Hematopoietic multipotent progenitor cell treated with erythropoietin and hydrocortisone succinate and interleukin-3 and kit ligand, for 17 days (in vitro differentiated cells): ENCODE data around the gene CCL25.
"Not testable (repeated sequence)": the region's sequence is repeated elsewhere in the genome, so short reads cannot be mapped to it uniquely, and the experiment has no call there.

Experiments used
- DNase-seq: peaks from one replicate; pipeline ENCODE4 v3.0.0-alpha.2; 2015; ENCODE audit warnings: low spot score

CCL25 gene

DNA sequence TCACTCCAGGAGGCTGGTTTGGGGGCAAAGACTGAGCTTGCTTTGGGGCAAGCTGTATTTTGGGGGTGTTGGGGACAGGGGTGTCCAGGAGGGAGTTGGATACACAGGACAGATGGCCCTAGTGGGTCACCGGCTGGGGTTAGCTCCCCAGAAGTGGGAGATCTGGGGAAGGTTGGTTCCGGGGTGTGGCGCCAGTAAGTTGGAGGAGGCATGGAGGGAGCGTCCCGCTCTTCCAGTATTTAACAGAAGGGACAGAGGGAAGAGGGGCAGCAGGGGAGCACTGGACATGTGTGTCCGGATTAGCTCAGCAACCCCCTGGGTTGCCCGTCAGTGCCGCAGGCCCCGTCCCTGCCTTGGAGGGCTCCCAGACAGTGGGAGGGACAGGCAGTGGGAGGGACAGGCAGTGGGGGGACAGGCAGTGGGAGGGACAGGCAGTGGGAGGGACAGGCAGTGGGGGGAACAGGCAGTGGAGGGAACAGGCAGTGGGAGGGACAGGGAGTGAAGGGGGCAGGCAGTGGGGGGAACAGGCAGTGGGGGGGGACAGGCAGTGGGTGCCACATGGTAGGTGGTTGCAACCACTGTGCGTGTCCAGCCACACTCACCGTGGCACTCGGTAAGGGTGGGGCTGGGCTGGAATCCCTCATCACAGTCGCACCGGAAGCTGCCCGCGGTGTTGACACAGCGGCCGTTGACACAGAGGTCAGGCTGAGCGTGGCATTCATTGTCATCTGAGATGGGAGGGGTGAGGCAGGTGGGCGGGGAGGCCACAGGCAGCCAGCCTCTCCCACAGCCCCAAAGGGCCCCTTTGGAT lies 33.2 kb downstream of the CCL25 start:
- DNase-seq = no peak

DNA sequence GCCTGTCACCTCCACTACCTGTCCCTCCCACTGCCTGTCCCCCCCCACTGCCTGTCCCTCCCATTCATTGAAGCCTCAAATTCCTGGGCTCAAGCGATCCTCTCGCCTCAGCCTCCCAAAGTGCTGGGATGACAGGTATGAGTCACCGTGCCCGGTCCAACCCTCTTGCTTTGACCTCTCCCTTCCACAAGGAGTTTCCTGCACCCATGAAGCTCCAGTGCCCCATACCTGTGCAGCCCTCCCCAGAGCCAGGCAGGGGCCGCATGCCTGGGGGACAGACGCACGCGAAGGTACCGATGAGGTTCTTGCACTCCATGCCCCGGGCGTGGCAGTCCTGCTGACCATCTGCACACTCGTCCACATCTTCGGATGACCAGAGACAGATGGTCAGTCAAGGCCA lies 34.3 kb downstream of the CCL25 start:
- DNase-seq = no peak

- no peak for DNase-seq
These were observed 35.3 kb downstream of the CCL25 start for GRCh38 chr19:8087876-8088275.

- no peak for DNase-seq
These were observed 36.4 kb downstream of the CCL25 start for GRCh38 chr19:8088752-8089663.

GRCh38 chr19:8089664-8090601 lies 37.4 kb downstream of the CCL25 start:
- DNase-seq = no peak

DNA sequence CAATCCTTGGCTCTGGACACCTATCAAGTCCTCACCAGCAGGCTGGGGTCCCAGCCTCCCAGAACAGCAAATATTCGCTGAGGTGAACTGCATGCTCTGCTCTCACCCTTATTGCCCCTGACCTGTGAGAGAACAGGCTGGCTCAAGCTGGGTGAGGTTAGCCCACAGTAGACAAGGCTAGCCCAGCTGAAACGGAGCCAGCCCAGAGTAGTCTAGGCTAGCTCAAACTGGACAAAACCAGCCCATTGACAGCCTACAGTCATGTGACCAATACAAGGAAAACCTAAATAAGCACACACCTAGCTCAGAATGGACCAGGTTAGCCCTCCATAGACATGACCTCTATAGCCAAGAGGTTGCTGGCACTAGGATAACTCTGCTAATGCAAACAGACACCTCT lies 38.4 kb downstream of the CCL25 start:
- no peak for DNase-seq

- DNase-seq = no peak
These were observed 41.2 kb downstream of the CCL25 start for GRCh38 chr19:8093740-8094139.

GRCh38 chr19:8094336-8094735 lies 41.8 kb downstream of the CCL25 start:
- no peak for DNase-seq

DNA sequence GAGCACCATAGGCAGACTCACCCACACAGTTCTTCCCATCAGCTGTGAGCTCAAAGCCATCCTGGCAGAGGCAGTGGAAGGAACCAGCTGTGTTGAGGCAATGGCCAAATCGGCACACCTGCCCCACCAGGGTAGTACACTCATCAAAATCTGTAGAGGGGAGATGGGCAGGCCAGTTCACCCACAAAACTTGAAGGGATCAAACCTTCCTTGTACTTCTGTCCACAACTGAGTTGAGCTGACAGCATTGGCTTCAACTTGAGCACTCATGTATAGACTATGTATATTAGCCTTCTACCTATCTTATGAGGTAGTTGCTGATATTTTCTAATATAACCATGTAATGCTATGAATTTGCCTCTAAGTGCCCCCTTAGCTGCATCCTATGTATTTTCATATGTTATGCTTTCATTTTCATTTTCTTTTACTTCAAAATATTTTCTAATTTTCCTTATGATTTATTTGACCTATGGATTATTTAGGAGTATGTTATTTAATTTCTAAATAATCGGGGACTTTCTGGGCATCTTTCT lies 42.9 kb downstream of the CCL25 start:
- no peak for DNase-seq

GRCh38 chr19:8096071-8096470 lies 43.5 kb downstream of the CCL25 start:
- DNase-seq = peak; percentile 32

DNA sequence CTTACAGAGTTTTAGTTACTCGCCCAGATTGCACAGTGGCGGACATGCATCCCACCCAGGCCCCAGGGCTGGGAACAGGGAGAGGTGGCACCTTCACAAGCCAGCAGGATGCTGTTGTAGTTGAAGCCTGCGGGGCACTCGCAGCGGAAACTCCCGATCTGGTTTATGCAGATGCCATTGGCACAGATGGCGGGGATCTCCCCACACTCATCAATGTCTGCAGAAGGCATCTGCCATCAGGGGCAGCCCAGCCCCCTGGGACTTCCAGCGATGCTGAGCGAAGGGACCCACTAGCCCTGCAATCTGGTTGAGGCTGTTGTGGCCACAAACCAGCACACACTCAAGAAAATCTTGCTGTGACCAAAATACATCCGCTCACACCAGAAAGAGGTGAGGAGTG lies 44.6 kb downstream of the CCL25 start:
- DNase-seq = no peak

- no peak for DNase-seq
These were observed 45.4 kb downstream of the CCL25 start for GRCh38 chr19:8097681-8098567.

- DNase-seq = no peak
These were observed 48.8 kb downstream of the CCL25 start for GRCh38 chr19:8101311-8101710.

- not testable (repeated sequence) for DNase-seq
These were observed 49.4 kb downstream of the CCL25 start for GRCh38 chr19:8101910-8102309.

- no peak for DNase-seq
These were observed 52.9 kb downstream of the CCL25 start for GRCh38 chr19:8105471-8105870.

- no peak for DNase-seq
These were observed 54.8 kb downstream of the CCL25 start for GRCh38 chr19:8107301-8107903.

DNA sequence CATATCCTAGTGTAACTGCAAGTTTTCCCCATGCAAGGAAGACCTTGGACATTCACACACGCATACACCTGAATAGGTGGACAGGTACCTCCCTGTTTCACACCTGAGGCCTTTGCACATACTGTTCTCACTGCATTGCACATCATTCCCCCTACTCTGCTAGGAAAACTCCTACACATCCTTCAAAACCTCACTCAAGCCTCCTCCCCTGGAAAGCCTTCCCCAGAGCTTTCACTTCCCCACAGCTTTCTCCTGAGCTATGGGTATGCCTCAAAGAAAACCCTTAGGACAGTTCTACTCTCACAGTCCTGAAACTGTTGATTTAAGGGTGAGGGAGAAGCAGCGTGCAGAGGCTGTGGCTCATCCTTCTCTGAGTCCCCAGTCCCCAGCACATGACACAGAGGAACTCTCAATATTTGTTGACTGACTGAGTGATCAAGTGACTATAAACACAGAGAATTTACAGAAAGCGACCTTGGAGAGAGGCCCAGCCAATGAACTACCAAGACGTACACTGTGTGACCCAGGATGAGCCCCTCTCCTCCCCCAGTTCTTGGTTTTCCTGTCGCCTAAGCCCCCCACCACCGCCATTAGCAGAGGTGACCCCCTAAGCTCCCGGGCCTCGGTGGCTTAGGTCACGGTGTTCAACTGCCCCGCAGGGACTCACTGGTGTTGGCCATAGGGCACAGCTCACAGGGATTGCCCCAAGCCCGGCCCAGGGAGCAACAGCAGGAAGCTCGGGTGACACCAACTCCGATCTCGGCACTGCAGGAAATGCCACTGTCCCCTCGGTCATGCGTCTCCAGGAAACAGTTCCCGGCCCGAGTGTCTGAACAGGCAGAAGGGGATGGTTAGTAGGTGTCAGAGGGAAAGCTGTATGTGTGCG lies 56.2 kb downstream of the CCL25 start:
- DNase-seq = no peak

DNA sequence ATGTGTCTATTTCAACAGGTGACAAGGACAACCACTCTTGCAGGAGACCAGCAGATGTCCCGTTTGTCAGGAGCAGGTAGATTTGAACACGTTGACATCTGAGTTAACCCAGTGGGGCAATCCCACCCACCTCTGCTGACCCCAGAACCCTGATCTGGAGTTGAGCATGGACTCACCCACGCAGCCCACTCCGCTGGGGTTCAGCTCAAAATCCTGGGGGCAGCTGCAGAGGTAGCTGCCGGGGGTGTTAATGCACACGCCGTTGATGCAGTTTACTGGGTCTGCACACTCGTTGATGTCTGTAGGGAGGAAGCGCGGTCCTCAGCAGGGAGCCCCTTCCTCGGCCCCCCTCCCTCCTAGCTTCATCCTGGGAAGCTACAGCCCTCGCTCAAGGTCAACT lies 56.9 kb downstream of the CCL25 start:
- DNase-seq = no peak
